Stimulated activated CD4-positive, alpha-beta T cell treated with anti-CD3 and anti-CD28 coated beads, Interleukin-1b, Interleukin-23, amount 100 ng/mL, for 1 hour (primary cell): ENCODE results near the gene NEK10.

Experiments used
- DNase-seq, 2 donors: peaks; one replicate each; pipeline ENCODE4 v3.0.0-alpha.2; 2020; ENCODE audit warnings: low read depth in 2 of 2

The NEK10 gene

DNA sequence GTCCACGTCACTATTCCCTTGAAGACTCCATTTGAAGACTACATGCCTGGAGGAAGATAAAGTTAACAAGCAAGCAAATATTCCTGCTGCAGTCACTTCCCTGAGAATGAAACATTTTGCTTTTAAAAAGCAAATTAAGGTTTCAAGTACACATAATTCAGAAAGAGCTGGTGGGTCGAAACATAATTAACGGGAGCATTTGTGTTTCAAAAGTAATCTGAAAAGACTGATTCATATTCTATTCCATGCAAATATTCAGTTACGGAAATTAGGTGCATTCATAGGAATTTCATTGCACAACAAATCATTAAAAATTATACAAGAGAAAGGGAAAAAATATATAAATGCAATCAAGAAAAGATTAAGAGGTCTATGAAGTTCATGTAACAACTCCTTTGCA is 260.9 kb downstream of the NEK10 start:
- DNase-seq = no peak

- DNase-seq = no peak
Observed at GRCh38 chr3:27105904-27106303, 263.3 kb downstream of the NEK10 start.

DNA sequence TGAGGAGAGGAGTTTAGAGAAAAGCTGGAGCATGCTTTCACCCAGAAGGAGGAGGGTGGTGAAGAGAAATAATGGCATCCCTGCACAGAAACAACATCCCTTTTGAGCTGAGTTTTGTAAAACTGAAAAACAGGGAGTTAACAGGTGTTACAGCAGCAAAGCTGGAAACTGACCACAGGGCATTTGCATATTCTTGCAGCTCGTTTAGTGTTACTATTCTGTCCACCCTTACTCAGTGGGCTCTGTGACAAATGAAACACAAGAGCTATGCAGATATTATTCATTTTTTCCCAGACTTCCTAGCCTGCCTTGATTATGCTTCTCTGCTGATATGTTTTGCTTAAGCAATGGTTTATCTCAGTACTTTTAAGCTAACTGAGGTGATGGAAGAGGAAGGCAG is 272.0 kb downstream of the NEK10 start:
- no peak for DNase-seq

DNA sequence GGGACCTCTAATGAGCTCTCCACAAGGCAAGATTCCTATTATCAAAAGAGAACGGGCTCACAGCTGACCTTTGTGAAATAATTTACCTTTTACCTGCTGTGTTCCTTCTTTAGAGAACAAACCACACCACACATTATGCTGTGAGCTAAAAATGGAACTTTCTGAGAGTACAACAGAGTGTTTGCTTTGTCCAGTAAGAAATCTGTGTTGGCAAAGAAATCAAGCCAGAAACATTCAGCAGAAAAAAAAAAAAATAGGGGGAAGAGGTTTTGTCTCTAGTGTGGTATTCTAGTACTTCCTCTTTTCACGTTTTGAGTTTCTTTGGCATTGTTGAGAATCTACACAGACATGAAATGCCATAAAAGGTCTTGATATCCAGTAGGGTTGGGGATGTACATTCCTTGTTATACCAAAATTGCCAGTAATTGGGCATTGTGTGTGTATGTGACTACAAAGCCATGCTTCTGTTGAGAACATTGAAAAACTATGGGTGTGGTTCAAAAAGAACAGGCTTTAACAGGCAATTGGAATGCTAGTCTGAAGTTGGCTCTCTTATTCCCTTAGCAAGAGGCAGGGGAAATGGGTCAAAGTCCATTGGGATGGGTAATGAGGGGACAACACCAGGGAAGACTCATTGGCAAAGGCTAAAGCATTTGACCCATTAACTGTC is 273.5 kb downstream of the NEK10 start:
- no peak for DNase-seq

DNA sequence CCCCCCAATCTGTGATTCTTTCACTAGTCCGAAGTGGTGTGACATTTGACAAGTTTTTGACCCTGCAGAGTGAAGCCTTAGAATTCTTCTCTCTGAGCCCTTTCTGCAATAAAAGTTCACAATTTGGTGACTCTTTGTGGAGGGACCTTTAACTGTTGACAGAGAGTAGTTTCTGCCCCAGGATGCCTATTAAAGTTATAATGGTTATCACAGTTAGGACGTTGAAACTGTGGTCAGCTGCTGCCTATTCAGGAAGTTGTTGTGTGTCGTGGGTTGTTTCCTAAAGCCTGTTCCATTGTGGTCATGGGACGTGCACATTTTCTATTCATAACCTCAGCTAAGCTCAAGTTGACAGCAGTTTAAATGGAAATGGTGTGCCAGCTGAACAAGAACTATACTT is 274.5 kb downstream of the NEK10 start:
- DNase-seq = no peak

GRCh38 chr3:27093771-27094170 is 275.4 kb downstream of the NEK10 start:
- no peak for DNase-seq

DNA sequence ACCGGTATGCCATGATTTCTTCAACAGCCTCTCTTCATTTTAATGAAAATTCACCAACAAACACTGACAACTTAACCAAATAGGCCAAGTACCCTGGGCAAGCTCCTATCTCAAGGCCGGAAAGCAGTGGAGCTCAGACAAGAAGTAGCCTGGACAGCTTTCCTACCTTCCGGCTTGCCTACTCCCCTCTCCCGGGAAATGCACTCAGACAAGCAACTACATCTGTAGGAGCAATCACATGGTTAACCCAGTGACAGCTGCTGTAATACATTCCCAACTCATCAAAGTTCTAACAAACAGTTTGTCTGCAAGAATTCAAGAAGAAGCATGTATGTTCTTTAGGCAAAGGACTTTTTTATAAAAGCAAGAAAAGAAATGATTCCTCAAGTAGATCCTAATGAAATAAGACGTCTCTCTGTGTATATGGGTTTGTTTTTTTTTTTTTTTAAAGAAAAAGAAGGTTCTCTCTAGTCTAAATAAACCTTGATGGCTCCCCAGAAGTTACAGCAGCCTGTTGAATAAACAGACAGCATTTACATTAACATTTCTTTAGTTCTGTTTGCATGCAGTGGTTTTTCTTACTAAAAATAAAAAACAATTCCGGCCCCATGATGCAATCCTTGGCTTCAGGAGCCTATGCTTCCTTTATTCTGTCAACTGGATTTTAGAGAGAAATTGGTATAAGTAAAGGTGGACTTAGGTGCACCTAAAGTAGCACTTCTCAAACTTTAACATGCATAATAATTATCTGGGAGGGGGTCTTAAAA is 278.7 kb downstream of the NEK10 start:
- no peak for DNase-seq

GRCh38 chr3:27089645-27090044 is 279.5 kb downstream of the NEK10 start:
- no peak for DNase-seq

DNA sequence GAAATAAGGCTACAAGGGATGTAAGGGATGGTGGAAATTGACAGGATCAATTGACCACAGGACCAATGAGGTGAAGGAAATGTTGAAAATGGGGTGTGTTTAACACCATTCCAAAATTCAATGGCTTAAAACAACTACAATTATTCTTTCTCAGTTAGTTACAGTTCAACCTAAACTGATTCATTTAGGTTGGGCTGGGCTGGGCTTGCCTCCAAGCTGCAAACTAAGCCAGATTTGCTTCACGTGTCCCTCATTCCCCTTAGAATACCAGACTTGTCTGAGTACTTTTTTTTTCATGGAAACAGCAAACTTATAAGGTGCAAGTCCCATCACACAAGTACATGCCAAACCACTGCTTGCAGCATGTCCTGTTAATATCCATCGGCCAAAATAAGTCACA is 280.1 kb downstream of the NEK10 start:
- no peak for DNase-seq

- no peak for DNase-seq
Observed at GRCh38 chr3:27085829-27086730, 283.1 kb downstream of the NEK10 start.

- no peak for DNase-seq
Observed at GRCh38 chr3:27081992-27082607, 287.1 kb downstream of the NEK10 start.

DNA sequence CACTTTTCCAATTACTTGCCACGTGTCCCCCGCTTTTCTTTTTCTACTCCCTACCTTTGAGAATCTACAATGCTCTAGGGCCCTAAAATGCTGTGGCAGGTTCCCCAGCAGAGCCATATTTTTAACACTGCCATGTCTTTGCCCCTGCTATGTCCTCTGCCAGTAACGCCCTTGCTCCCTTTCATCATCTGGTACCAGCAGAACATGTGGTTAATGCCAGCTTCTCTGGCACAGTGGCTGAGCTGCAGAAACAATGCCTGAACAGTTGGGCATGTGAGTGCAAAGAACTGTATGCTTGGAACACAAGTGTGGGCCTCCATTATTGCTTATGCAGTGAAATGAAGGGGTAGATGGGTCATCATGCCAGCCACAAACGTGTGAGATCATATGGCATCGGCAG is 287.6 kb downstream of the NEK10 start:
- no peak for DNase-seq

GRCh38 chr3:27080258-27080525 is 289.0 kb downstream of the NEK10 start:
- no peak for DNase-seq

DNA sequence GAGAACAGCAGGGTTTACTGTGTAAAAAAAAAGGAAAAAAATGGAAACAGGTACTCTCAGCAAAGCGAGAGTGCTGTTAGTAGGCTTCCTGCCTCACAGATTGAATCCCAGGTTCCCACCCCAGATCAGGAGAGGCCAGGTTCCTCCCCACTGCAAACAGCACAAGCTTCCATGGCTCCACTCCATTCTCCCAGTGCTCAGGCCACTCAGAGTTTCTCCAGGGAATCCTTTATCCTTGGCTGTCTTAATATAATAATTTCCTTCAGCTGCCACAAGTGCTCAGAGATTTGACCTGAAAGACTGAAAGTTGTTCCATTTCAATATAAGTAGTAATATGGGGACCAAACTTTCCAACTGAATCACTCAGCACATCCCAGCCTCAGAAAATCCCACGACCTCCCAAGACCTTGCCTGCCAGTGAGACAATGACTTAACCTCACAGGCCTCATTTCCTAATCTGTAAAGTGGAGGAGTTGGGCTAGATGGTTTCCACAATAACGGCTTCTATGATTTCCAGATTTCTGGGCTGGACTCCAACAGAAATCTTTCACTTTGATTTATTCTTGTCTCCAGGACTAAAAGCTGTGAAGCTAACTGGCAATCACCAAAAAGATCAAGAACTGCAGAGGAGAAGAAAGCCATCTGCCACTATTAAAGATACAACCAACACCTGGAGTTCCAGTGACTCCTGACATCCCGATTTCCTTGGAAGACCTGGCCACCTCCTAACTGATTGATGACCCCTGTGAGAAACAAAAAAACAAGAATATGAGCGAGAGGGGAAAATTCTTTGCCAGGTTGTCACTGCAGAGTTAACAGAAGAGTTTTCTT is 289.5 kb downstream of the NEK10 start:
- no peak for DNase-seq

- no peak for DNase-seq
Observed at GRCh38 chr3:27078246-27078913, 290.8 kb downstream of the NEK10 start.

- no peak for DNase-seq
Observed at GRCh38 chr3:27076815-27077630, 292.2 kb downstream of the NEK10 start.

GRCh38 chr3:27074914-27075313 is 294.3 kb downstream of the NEK10 start:
- DNase-seq = no peak

DNA sequence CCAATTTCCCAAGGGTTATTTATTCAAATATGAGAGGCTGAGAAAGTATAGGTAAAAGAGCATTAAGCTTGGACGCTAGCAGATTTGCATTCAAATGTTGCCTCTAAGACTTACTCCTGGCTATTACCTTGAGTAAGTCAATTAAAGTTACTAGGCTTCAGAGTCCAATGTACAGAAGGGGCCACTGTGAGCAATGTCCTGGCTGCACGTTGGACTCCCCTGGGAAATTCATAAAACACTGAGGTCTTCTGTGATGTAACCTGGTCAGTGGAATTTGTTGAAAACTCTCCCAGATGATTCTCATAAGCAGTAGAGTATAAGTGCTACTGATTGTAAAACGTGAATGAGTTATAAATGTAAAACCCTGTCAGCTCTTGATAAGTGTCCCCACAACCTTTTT is 295.3 kb downstream of the NEK10 start:
- DNase-seq = no peak

- no peak for DNase-seq
Observed at GRCh38 chr3:27072810-27073651, 296.2 kb downstream of the NEK10 start.
